ENCODE measurements around the gene ZNF423.

The ZNF423 gene

DNA sequence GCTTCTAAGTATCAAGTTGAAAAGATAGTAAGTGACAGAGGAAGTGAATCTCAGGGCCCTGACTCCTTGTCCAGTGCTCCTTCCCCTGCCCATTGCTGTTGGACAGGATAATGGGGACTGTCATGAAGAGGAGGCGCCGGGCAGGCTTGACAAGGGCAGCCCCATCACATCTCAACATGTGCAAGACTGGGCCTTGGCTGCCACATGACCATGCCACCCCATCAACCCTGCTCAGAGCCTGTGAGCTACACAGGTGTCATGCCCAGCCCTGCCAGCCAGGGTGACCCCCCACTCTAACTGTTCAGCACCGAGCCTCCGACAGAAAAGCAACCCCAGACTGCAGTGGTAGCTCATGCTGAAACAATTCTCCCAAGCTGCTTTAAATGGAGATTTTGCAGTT, 310.7 kb downstream of the ZNF423 start:
- no peak for DNase-seq

DNA sequence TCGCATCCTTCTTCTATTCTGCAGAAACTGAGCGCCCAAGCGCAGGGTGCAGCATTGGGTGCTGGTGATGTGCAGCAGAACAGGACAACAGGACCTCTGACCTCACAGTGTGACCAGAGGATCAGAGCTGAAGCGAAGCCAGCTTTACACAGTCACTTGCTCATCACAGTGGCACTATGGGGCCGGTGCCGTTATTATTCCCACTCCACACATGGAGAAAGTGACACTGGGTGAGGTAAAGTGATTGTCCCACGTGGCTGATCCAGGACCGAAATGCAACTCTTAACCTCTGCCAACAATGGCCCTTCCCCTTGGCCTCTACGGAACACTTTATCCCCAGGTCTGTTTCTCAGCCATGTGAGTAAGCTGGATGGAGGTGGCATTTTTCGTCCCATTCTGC, 311.1 kb downstream of the ZNF423 start:
- DNase-seq = no peak

DNA sequence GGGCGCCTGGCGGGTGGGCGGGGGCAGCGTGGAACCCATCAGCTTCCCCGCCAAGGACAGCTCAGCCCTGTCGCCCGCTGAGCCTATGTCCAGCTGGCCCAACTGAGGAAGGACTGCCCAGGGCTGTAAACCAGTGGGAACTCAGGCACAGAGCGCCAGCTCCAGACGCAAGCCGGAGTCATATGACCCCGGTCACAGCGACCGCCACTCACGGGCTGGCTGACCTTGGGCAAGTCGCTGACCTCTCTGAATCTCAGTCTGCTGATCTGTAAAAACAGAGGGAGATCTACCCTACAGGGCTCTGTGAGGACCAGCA, 312.3 kb downstream of the ZNF423 start:
- no peak for DNase-seq

DNA sequence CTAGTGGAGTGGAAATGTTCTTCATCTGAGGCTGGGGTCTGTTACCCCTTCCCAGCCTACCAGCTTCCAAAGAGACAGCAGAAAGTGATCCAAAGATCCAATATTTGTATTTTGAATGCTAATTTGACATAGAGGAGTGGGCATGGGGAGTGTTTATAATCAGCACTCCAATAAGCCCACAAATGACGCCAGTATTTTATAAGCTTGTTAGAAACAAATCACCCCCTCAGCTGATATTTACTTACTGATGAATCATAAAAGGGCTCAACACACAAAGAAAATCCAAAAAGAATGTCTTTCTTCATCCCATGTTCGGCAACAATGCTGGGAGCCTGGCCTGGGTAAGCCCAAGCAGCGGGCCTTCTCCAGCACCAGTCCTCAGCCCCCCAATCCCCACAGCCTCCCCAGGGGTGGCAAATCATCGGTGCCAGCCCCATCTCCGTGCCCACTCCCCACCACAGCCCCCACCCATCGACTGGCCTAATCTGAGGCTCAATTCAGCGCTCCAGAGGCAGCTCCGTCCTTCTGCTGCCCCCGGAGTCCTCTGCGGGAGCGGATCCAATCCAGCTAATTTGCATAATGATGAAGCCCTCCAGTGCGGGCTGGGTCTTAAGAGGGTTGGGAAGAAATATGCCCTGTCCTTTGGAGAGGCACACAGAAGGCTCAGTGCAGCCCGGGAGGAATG, 312.8 kb downstream of the ZNF423 start:
- no peak for DNase-seq

DNA sequence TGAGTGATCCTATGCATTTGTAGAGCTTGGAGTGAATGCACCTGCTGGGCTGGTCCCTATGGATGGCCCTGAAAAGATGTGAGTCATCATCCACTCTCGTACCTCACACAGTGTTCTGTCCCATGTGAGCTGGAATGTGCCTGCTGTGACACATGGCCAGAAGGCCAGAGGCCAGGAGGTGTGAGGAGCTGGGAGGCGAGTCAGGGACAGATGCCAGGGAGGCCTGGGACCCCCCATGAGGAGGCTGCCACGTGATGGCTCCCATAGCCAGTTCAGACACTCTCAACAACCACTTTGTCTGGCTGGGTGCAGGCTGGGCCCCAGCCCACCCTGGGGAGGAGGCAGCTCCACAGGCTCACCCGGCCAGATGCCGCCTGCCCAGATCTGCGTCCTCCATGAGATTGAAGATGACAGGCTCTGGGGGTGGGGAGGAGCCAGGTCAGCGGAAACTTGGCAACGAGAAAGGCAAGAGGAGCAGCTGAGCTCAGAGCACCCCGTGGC, 313.5 kb downstream of the ZNF423 start:
- no peak for DNase-seq

DNA sequence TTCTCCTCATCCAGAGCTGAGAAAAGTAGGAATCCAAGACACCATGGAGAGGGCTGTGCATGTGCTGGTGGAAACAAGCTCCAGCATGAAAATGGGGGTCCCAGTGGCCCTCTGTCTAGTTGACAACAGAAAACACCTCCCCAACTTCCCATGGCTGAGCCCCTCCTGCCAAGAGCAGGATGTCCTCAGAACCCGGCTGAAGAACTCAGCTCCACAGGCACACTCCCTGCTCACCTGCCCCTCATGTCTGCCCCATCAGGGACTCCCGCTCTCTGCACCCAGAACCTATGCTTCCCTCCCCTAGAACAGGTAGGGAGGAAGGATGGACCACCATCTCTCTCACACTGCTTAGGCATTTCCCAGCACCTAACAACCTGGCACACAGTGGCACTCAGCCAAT, 315.1 kb downstream of the ZNF423 start:
- no peak for DNase-seq

DNA sequence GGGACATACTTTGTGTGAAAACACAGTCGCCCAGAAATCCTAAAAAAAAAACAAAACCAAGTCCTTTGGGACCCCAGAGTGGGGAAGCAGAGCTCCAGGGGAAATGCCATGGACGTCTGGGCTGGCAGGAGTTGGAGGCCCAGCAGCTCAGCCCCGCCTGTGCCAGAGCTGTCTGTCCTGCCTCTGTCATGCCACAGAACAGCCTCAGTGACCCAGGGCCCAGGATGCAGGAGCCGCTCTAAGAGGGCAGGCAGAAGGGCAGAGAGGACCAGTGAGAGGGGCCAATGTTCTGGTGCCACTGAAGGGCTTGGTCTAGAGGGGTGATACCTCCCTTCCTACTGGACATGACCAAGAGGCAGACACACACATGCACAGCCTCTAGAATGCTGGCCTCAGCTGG, 316.2 kb downstream of the ZNF423 start:
- DNase-seq = no peak

DNA sequence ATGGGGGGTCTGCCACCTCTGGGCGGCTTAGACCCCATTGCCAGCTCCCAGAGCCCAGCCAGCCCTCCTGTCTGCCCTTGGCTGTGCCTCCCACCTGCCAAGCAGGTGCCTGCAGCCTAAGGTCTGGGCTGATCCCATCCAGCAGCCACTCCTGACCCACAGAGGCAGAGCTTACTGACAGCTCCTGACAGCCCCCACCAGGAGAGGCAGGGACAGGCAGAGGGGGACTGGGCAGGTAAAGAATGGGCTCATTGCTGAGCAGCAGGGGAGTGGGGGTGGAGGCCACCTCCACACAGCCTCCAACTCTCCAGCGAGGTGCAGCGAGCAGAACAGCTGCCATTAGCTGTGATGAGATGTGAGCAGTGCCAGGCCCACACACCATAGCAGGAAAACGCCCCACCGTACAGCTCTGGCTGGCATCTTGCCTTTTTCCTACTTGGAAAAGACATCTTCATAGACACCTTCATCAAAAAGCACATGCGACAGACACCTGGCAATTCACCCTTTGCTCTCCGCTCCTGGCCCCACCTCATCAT, 317.9 kb downstream of the ZNF423 start:
- no peak for DNase-seq

DNA sequence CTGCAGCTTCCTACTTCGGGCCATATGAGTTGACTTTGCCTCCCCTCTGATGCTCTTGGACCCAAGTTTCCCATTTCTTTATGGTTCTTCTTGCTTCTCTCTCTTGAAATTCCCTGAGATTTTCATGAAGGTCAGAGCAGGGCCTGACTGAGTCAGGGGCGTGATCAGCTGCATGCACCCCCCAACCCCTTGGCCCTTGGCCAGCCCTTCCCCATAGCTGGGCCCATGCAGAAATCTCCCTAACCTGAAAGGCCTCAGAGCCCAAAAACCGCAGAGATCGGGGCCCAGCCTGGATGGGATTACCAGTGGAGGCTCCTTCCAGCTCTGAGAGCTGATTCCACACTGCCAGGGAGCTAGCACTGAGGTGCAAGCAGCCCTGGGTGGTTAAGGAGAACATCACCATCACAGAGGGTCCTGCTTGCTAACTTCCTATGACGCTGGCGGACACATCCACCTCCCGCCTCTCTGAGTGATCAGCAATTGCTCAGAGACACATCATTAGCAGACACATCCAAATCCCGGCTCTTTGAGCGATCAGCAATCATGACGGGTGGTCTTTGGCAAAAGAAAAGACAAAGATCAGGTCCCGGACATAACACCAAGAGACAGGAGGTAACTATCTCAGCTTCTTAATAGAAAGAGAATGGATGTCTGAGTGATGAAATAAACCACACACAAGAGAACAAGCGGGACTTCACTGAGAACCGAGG, 320.9 kb downstream of the ZNF423 start:
- DNase-seq = no peak

DNA sequence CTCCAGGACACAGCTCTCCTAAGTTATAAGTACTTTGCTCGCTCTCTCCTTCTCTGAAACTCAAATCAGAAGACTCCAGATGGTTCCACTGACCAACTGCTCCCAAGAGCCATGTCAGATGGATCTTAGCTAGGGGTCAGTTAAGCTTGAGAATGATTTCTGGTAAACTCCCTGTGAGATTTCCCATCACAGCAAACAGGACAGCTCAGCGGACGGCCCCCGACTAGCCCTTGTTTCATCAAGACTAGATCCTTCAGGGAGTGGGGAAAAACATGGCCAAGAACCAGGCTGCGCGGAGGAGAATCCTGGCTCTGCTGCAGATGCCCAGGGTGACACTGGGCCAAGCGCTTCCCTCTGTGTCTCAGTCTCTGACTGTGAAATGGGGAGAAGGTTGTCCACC, 322.5 kb downstream of the ZNF423 start:
- no peak for DNase-seq

DNA sequence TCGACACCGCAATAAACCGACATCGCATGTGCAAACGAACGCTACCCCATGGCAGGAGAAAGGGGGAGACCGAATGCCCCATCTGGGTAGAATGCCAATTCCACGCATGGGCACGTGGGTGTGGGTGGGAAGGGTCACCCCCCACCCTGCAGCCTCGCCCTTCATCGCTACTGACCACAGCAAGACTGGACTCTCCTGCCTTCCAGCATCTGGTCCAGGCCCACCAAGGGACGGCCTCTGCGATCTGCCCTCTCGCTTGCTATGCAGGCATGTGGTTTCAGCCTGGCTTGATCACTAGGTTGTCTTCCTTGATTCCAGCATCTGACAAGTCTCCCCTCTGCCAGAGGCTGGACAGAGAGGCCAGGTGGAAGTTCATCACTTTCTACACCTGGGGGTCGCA, 323.0 kb downstream of the ZNF423 start:
- DNase-seq = no peak

DNA sequence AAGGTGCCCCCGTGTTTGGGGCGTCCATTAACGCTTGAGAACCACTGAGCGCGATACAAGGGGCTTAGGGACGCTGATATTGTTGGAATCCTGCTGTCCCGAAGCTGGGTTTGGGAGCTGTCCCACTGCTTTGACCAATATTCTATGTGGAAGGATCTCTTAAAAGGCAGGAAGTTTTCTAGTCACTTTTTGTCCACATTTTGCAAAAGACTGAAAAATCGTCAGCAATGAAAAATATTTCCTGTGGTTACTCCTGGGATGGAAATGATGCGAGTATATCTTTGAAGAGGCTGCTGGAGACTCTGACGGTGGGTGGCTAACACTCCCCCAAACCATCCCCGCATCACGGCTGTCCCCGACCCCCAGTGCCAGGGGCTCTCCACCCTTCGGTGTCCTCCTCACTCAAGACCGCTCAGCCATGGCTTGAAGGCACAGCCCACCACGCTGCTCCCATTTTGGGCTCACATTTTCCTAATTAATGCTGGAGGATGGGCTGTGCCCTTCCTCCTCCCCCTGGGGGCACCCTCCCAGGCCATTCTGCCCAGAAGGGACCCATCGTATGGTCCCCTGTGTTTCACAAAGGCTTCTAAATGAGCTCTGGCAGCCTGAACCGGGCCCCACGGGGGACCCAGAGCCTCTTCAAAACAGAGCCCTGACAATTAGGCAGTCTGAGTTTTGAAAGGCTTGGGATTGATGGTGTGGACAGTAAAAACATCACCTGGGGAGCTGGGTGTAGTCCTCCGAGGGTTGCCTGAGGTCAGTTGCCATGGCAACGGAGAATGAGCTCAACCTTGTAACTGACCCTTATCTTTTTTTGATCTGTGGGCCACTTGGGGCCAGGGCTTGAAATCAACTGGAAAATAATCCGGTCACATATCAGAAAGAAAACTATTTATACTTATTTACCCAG, 323.7 kb downstream of the ZNF423 start:
- no peak for DNase-seq

DNA sequence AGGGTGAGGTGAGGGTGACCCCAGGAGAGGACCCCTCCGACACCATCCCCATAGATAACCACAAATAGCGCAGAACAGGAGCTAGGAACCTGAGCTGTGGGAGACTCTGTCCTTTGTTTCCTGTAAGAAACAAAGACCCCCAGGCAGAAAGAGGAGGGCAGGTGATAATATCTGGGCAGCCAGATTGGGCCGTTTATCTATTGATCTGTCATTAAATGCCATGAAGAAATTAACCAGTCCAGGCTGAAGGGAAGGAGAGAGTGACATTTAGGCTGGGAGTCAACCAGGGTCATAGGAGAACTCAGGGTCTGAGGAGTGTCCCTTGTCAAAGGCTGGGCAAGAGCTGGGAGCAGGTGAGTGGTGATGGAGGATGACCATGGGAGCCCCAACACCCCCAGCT, 324.5 kb downstream of the ZNF423 start:
- no peak for DNase-seq

DNA sequence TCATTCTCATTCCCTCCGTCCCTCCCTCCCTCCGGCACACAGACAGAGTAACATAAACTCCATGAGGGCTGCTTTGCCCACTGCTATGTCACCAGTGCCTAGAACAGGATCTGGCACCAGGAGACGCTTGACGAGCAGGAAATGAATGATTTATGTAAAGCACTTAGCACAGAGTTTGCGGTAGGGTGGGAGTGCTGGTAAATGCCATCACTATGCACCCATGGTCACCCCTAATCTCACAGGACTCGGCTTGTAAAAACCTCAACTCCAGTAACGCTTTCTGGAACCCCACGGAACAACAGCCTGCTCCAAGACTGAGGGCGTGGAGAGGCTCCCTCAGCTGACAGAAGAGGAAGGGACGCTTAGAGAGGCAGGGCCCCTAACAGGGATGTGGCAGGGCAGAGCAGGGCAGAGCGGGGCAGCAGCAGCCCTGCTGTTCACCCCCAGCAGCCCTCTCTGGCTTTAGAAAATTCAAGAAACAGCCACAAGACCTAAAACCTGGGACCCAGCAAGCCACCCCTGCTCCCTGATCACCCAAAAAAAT, 325.4 kb downstream of the ZNF423 start:
- DNase-seq = no peak

DNA sequence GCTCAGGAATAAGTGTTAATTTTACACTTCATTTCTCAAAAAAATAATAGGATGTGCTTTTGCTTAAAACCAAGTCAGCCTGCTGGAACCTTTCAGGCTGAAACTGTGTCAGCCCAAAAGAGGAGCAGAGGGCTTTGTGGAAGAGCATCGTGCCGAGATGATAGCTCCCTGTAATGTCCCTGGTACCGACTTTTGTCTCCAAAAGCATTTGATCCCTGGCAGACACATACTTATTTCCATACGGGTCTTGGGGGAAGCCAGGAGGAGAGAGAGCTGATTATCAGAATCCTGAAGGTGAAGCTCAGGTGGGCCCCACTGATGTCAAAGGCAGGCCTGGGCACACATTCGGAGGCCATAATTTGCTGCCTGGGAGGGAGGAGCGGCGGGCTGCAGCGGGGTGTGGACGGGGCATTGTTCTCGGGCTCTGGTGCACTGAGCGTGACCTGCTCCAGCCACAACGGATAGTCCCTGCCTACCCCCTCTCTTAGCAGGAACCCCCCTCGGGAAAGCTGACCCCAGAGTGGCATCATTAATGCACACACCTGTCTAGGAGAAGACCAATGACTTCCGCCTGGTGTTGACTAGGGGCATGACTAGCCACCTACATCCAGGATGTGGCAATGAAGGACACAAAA, 326.4 kb downstream of the ZNF423 start:
- no peak for DNase-seq

DNA sequence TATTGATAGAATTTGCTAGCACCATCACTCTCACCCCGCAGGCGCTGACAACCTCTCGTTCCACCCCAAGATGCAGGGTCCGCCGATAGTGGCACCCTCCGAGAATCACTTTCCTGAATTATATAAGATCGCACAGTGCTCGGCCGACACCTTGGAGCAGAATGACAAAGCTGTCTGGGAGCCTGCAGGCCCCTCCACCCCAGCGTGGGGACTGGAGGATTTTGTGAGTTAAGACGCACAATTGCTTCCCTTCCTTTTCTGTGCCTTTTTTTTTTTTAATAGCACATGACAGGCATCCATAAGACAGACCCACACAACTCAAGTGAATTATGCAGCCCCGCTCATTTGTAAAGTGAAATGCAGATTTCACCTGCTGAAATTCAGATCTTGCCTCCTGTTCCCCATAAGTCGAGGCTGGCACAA, 327.0 kb downstream of the ZNF423 start:
- DNase-seq = no peak

DNA sequence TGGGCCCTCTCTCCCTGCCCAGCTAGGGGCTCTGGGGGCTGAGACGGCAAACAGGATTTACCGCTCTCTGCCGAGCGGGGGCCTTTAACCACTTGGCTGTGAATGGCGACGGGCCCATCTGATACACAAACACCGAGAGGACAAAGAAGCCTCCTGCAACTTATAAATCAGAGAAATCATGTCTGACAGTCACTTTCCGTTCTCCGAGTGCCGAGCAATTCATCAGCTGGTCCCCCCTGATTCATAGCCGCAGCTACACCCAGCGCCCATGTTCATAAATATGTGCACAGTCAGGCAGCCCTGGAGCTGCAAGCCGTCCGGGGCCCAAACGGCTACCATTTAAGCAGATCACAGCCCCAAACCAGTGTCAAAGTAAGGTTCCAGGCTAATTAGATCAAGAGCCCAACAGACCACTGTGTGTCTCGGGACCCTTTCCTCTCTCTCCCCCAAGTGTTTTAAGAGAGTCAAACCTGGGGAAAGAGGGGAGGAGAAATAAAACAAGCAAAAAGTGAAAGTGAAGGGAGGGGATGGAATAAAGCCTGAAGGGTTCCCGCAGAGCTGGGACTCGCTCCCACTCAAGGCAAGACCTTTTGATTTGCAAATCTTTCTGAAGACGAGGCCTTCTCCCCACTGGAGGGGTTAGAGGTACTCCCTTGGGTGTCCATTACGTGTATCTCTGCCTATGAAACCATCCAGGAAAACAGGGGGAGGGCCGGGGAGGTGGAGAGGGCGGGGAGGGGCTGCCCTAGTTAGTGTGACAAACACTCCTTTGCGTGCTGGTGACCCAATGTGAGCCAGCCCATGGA, 327.6 kb downstream of the ZNF423 start:
- peak in 1 of 2 donors; percentile 28 for DNase-seq

DNA sequence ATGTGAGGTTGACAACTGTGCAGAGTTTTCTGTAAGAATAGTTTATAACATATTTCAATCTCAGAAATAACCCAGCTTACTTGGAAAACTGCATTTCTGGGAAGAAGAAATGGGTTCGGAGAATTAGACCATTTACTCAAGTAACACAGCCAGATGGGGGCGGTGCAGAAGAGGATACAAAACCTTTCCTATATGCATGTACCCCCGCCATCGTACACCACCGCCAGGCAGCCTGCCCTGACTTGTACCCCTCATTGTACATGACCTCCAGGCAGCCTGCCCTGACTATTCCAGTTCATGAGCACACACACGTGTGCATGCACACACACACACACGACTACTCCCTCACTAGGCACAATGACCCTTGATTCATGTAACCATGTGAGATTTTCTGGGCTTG, 328.3 kb downstream of the ZNF423 start:
- no peak for DNase-seq

DNA sequence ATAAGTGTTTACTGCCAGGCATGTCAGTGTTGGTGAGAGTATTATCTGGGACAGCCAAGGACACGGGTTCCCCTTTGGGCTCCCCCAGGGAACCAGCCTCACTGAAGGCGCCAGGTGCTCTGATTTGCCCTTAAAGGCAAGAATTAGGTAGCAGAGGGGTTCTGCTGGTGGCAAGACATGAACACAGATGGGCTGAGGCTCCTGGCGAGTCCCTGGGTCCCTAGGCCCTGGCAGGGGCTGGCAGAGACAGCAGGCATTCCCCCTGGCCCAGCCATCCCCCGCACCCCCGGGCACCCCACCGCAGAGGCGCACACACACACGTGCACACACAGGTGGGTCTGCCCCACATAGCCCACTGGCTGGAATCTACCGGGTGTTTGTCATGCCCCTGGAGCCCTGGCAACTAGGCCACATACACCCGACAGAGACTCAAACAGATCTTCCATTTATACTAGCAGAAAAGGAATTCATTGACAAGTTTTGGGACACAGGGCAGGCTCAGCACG, 329.0 kb downstream of the ZNF423 start:
- no peak for DNase-seq

DNA sequence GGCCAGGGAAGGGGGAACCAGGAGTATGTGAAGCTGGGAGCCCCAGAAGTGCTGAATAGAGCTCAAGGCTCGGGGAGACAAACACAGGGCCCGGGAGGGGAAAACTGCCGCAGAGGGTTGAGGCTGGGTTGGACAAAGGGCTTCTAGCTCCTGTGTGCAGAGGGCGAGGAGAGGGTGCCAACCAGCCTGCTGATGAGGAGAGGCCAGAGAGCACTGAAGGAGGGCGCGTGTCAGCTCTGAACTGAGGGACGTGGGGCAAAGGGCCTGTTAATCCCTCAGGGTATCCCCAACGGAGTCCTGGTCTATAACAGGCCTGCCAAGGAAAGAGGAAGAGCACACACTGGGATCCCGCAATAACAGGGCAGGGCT, 331.0 kb downstream of the ZNF423 start:
- DNase-seq = no peak

DNA sequence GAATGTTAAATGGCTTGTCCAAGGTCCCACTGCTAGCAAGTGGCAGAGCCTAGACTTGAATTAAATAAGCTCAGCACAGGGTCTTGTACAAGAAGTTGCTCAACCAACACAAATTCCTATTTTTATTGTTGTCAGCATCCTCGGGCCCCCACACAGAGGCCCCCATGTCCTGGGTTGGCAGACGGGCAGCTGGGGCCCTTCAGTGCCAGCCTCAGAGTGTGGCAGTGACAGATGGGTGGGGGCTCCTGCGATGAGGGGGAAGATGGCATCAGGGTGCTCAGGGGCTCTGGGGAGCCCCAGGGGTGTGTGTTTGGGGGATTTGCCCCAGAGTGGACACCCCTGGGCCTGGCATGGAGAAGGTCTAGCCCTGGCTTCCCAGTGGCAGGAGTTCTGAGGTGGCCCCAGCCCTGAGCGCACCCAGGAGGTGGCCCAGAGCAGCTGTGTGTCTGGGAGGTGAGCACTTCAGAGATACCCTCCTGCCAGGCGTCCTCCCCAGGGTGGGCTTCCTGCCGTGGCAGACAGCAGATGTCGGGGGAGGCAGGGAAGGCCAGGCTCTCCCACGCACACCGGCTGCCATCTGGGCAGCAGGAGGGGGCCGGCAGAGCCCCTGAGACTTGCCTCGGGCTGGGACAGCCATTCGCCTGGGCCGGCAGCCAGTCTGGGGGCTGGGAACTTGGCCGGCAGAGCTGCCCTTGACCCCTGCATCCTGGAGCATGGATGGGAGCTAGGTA, 331.5 kb downstream of the ZNF423 start:
- DNase-seq = no peak

Data from stimulated activated CD4-positive, alpha-beta T cell treated with anti-CD3 and anti-CD28 coated beads, Interleukin-2, amount 100 ng/mL, for 24 hours (primary cell).